BE2C (cell line): ENCODE measurements around the gene MLLT11.
"Not testable (repeated sequence)": the region's sequence is repeated elsewhere in the genome, so short reads cannot be mapped to it uniquely, and the experiment has no call there.

Experiments
- DNase-seq: peaks from one replicate; pipeline ENCODE4 v3.0.0-alpha.2; 2020
- H3K27me3 ChIP-seq: fragments of 250-450 bp; sonication (Bioruptor Pico); 2 replicates; pipeline ENCODE4 v1.5.1; 2020; ENCODE audit warnings: mild to moderate bottlenecking
- H3K36me3 ChIP-seq: fragments of 250-450 bp; sonication (Bioruptor Pico); 2 replicates; pipeline ENCODE4 v1.5.1; 2020; ENCODE audit warnings: mild to moderate bottlenecking
- H3K4me1 ChIP-seq: fragments of 250-450 bp; sonication (Bioruptor Pico); 2 replicates; pipeline ENCODE4 v1.5.1; 2020
- H3K4me3 ChIP-seq: 2 replicates; pipeline ENCODE4 v1.5.1; 2011; ENCODE audit warnings: low read depth, low read length
- H3K9me3 ChIP-seq: fragments of 250-450 bp; sonication (Bioruptor Pico); 2 replicates; pipeline ENCODE4 v1.5.1; 2020
- TF ChIP-seq, protein P1 (sequence below): IDR thresholded peaks from 2 replicates; pipeline ENCODE4 v1.5.1; 2012; ENCODE audit warnings: mild to moderate bottlenecking, low read depth, low read length

The MLLT11 gene

DNA sequence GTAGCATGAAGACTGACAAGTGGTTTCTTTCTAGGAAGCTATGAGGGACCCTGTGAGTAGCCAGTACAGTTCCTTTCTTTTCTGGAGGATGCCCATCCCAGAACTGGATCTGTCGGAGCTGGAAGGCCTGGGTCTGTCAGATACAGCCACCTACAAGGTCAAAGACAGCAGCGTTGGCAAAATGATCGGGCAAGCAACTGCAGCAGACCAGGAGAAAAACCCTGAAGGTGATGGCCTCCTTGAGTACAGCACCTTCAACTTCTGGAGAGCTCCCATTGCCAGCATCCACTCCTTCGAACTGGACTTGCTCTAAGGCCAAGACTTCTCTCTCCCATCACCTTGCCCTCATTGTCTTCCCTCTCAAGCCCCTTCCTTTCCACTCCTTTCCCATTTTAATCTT is 7.0 kb downstream of the MLLT11 start:
- H3K4me3 ChIP-seq: no peak overlapping the region
- H3K4me1 ChIP-seq: peaks cover 3% of the 10 kb centered on the region; the same call in 1 of the 2 replicates
- H3K36me3 ChIP-seq: peaks cover 65% of the 10 kb centered on the region

DNA sequence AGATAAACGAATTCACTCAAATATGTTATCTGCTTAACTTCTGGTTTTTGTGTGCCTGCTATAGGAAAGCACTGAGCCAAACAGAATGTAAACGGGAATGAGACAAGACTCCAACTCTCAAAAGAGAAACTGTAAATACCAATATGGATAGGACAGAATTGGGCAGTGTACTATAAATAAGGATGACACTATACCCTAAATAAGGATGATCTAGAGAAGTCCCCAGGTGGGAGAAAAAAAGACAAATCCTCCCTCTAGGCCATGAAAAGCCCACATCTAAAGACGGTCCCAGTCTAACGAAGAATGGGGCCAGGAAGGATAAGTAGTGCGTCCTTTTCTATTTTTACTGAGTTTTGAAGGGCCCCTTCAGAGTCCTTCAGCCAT is 8.9 kb downstream of the MLLT11 start:
- TF ChIP-seq, protein P1, sequence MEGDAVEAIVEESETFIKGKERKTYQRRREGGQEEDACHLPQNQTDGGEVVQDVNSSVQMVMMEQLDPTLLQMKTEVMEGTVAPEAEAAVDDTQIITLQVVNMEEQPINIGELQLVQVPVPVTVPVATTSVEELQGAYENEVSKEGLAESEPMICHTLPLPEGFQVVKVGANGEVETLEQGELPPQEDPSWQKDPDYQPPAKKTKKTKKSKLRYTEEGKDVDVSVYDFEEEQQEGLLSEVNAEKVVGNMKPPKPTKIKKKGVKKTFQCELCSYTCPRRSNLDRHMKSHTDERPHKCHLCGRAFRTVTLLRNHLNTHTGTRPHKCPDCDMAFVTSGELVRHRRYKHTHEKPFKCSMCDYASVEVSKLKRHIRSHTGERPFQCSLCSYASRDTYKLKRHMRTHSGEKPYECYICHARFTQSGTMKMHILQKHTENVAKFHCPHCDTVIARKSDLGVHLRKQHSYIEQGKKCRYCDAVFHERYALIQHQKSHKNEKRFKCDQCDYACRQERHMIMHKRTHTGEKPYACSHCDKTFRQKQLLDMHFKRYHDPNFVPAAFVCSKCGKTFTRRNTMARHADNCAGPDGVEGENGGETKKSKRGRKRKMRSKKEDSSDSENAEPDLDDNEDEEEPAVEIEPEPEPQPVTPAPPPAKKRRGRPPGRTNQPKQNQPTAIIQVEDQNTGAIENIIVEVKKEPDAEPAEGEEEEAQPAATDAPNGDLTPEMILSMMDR: no peak
- peaks cover 3% of the 10 kb centered on the region; the same call in 1 of the 2 replicates for H3K4me1 ChIP-seq
- no peaks in the 10 kb centered on the region for H3K27me3 ChIP-seq

More for the DNA sequence above, 7.0 kb downstream of the MLLT11 start:
- TF ChIP-seq, protein P1: no peak
- no peak for DNase-seq
- Histone ChIP-seq H3K27me3 (no peaks in the 10 kb centered on the region), H3K9me3 (no peaks in the 10 kb centered on the region)

DNA sequence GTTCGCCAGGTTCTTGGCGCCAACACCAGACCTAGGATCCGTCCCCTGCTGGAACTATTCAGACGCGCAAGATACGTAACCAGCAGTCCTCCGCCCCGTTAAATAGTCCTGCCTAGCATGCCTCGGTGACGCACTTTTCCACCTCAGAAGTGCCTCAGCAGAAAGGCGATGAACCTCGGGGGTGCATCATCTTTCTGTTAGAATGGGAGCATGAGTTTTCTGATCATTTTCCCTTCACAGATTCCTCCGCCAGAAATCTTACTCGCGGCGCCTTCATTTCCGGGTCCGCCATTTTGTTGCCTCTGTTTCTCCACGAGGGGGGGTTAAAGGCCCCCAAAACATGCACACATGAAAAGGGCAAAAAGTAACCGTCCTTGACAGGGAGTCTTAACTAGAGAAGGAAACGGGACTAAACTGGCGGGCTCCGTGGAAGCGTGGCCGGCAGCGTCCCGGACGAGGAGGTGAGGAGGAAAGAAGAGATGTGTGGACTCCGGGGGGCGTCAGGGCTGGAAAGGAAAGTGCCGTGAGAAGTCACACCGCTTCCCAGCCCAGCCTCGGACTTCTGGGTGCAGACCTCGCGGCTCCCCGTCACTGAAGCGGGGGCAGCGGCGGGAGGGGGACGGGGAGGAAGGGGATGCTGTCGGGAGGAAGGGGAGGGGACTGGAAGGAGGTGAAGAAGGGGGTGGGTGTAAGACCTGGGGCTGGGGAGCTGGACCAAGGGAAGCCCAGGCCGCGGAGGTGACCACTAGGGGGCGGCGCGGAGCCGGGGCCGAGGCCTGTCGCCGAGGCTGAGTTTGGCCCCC is 10.5 kb downstream of the MLLT11 start, which contains the start of gene GABPB2:
Gene GABPB2, plus strand, starts transcription at position 288 of the 803 bp plus-strand sequence. CDS start 17,429 bp downstream, outside the sequence.
- TF ChIP-seq, protein P1: peak; percentile 84
- H3K4me3 ChIP-seq: peak within 1 kb of the TSS; percentile 83
- H3K27me3 ChIP-seq: no peaks in the 10 kb centered on the region
- H3K4me1 ChIP-seq: no peaks in the 10 kb centered on the region; the same call in 1 of the 2 replicates
- H3K36me3 ChIP-seq: peaks cover 48% of the 10 kb centered on the region
- peak; percentile 93 for DNase-seq
- no peaks in the 10 kb centered on the region for H3K9me3 ChIP-seq

More for the DNA sequence above, 8.9 kb downstream of the MLLT11 start:
- Histone ChIP-seq H3K4me3 (no peak overlapping the region), H3K36me3 (peaks cover 56% of the 10 kb centered on the region), H3K9me3 (no peaks in the 10 kb centered on the region)
- DNase-seq: no peak

DNA sequence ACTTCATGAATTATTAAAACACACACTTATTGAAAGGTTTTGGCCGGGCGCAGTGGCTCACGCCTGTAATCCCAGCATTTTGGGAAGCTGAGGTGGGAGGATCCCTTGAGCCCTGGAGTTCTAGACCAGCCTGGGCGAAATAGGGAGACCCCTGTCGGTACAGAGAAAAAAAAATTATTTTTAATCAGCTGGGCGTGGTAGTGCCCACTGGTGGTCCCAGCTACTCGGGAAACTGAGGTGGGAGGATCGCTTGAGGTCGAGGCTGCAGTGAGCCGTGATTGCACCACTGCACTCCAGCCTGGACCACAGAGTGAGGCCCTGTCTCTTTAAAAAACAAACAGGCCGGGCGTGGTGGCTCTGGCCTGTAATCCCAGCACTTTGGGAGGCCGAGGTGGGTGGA is 12.0 kb downstream of the MLLT11 start:
- Histone ChIP-seq H3K4me1 (no peaks in the 10 kb centered on the region; the same call in 1 of the 2 replicates), H3K36me3 (peaks cover 37% of the 10 kb centered on the region), H3K4me3 (no peak overlapping the region), H3K27me3 (no peaks in the 10 kb centered on the region), H3K9me3 (no peaks in the 10 kb centered on the region)
- TF ChIP-seq, protein P1: no peak
- DNase-seq: no peak

DNA sequence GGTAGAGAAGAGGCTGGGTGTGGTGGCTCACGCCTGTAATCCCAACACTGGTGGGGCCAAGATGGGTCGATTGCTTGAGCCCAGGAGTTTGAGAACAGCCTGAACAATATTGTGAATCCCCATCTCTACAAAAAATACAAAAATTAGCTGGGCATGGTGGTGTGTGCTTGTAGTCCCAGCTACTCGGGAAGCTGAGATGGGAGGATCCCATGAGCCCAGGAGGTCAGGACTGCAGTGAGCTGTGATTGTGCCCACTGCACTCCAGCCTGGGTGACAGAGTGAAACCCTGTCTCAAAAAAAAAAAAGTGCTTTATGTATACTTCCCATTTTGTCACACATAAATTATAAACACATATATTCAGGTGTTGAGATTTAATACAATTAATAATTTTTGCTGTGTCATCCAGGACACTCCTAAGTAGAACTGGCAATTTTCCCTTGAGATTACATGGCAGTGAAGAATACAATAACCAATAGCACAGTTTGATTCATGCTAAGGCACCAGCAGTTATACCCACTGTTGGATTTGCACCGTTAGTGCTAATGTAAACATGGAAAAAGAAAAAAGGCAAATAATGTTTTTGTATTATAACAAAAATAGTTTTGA is 25.9 kb downstream of the MLLT11 start:
- H3K9me3 ChIP-seq: no peaks in the 10 kb centered on the region
- TF ChIP-seq, protein P1: no peak
- H3K36me3 ChIP-seq: no peaks in the 10 kb centered on the region
- H3K27me3 ChIP-seq: no peaks in the 10 kb centered on the region
- no peaks in the 10 kb centered on the region for H3K4me1 ChIP-seq
- DNase-seq: no peak
- H3K4me3 ChIP-seq: no peak overlapping the region

DNA sequence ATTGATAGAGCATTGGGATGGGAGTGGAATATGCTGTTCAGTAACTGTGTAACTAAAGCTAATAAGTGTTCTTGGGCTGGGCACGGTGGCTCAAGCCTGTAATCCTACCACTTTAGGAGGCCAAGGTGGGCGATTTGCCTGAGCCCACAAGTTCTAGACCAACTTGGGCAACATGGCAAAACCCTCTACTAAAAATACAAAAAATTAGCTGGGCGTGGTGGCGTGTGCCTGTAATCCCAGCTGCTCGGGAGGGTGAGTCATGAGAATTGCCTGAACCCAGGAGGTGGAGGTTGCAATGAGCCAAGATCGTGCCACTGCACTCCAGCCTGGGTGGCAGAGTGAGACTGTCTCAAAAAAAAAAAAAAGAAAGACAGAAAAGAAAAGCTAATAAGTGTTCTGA is 37.2 kb downstream of the MLLT11 start:
- not testable (repeated sequence) for DNase-seq, H3K4me1 ChIP-seq, H3K4me3 ChIP-seq, H3K36me3 ChIP-seq, H3K27me3 ChIP-seq, H3K9me3 ChIP-seq
